GM18499 (cell line): Measurements from ENCODE around the gene RRAGD.

ENCODE experiments used
- ATAC-seq: cut with Tn5 transposase; IDR thresholded peaks from one replicate; pipeline ENCODE4 v1.9.1; 2021; ENCODE audit warnings: moderate number of reproducible peaks; ENCODE audit not compliant: insufficient read depth, unreplicated experiment

RRAGD gene

DNA sequence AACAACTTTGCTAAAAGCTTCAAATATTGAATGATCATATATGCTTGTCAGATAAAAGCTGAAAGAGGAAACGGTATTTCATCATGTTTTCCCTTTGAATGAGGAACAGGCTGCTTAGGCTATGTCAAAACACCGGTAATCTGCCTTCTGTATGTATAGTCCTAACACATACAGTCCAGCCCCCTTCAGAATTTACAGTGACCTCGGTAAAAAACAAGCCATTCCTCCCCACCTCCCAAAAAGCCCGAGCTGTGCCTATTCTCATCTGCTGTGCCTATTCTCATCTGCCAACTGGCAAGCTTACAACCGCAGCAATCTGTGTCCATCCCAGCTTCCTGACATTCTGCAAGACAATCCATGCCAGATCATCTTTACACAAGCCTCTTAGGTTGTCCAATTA lies 32.8 kb downstream of the RRAGD start:
- no peak for ATAC-seq

DNA sequence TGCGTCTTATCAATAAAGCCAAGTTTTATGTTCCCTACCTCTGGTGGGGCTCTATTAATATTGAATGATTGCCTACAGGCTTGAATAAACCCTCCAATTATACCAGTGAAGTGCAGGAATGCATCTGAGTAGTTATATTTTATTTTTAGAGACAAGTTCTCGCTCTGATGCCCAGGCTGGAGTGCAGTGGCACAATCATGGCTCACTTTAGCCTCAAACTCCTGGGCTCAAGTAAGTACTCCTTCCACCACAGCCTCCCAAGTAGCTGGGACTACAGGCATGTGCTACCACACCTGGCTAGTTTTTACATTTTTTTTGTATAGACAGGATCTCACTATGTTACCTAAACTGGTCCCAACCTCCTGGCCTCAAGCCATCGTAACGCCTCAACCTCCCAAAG lies 33.4 kb downstream of the RRAGD start:
- ATAC-seq: no peak

DNA sequence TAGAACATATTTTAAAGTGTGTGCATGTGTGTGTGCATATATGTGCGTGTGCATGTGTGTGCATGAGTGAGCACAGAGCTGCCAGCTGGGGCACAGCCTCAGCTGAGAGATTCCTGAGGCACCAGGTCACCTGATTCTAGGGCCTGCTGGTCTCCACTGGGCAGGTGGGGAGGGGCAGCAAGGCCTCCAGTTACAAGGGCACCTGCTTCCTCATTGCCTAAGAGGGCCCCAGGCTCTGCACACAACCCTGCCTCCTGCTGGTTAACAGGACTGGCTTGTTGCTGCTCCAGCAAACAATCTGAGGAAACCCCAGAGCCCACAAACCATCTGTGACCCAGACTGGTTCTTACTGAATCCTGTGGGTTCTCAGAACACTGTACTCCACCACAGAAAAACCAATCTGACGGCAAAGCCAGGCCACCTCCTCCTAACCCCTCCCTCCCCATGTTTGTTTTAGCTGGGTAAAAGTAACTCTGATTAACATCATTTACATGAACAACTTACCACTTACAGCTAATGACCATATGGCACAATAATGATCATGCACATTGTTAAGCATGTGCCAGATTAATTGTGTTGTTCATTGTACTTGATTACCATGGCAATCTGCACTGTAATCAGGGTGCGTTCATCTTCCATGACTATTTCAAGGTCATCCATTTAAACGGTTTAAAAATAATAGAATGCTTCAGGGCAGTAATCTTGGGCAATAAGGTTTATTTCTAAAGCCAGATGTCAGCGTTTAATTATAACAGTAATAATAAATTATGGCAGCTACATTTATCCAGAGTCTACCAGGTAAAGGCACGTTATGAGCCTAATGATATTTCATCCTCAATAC lies 36.4 kb downstream of the RRAGD start:
- peak; percentile 70 for ATAC-seq

- peak; percentile 44 for ATAC-seq
These were observed 39.6 kb downstream of the RRAGD start for GRCh38 chr6:89372506-89372901.

GRCh38 chr6:89371849-89372505 lies 40.1 kb downstream of the RRAGD start:
- ATAC-seq: peak; percentile 37

DNA sequence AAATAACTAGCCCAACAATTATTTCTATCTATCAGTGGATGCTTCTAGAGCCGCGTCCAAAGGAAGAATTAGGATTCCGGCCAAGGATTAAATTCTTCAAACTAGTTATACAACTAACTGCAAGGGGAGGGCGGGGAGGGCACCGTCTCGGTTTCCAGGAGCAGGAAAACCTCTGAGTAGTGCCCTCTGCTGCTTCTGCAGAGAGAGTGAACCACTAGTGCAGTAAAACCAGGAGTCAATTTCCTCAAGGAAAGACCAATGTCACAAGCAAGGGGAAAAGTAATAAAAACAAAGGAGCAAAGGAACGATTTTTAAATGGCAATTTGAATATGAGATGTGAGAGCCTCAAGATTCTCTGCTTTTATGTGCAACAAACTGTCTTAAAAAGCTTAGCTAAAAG lies 43.1 kb downstream of the RRAGD start:
- no peak for ATAC-seq

DNA sequence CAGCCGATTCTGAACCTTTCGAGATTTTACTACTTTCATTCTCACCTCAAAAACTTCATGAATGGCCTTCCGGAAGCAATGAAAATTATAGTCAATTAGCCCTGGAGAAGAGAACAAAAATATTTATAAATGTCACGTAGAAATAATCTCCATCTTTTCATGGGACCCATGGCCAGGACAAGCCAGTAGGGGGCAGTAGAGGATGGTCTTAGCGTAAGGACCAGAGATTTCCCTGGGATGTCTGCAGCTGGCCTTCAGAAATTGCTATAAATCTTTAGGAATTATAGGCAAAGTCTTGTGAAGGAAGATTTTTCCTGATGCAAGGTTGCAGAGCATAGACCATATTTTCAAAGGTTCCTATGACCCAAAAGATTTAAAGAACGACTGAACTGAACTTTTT lies 44.0 kb downstream of the RRAGD start:
- no peak for ATAC-seq

DNA sequence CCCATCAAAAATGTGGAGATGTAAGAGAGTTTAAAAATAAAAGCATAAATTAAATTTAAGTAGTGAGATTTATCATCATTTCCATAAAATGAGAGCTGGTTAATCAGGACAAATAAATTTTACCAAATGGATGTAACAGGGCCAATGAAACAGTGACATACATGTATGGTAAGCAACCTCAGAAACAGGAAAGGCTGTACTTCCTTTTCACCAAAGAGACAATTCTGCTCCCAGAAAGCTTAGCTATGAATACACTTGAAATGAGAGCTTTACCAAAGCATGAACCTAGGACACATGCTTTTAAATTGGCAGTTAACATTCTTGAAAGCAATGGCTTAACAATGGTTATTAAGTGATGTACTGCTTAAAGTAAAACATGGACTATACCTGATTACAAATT lies 47.5 kb downstream of the RRAGD start:
- ATAC-seq: no peak

GRCh38 chr6:89361171-89361570 lies 50.9 kb downstream of the RRAGD start:
- ATAC-seq: no peak

DNA sequence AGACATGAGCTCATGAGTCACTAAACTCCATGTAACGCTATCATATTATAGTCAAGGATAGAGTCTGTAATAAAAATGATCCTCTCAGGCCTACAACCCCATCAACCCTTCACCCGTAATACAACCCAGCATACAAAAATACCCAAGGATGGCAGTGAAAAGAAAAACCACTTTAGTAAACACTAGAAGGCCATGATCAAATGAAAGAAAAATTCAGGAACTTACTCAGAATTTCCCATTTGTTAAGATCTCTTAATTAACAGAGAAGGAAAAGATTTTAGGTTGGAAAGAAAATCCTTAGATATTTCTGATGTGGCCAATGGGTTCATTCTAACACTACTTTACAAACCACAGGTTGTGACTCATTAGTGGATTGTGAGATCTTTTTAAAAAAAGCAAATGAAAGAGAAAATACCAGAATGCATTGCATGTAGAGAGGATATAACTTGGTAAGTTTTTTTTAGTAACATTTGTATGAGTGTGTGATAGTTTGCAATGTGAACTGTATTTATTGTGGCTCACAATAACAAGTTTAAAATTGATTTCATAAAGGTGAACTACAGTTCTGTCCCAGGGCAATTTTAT lies 51.6 kb downstream of the RRAGD start:
- peak; percentile 42 for ATAC-seq

DNA sequence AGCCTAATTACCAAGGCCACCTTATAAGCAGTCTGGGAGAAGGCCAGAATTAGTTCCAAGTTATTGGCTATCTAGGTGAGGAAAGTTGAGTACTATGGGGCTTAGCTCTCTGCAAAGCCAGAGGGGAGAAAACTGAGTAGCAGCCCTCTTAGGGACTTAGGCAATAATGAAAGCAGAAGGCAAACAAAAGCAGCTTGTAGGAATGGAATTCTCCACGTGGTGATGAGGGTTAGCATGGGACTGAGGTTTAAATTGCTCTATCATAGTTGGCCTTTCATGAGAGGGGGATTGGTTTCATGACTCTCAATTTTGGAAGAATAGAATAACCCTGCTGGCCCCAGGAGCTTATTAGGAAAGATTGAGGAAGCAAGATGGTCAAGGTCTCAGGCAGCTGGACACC lies 52.5 kb downstream of the RRAGD start:
- no peak for ATAC-seq

- peak; percentile 40 for ATAC-seq
These were observed 54.7 kb downstream of the RRAGD start for GRCh38 chr6:89357390-89357789.

GRCh38 chr6:89356642-89357170 lies 55.4 kb downstream of the RRAGD start:
- ATAC-seq: no peak

GRCh38 chr6:89355511-89356194 lies 56.4 kb downstream of the RRAGD start:
- no peak for ATAC-seq

GRCh38 chr6:89353702-89354392 lies 58.2 kb downstream of the RRAGD start:
- no peak for ATAC-seq

DNA sequence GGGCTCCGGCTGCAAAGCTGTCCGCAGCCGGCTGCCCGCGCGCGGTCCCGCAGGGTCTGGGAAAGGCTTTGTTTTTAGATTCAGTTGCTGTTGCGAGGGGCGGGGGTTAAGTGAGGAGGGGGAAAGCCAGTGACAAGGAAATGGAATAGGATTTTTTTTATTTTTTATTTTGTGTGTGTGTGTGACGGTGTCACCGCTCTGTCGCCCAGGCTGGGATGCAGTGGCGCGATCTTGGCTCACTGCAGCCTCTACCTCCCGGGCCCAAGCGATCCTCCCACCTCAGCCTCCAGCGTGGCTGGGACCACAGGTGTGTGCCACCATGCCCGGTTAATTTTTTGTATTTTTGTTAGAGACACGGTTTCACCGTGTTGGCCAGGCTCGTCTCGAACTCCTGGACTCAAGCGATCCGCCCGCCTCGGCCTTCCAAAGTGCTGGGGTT lies 58.9 kb downstream of the RRAGD start:
- ATAC-seq: no peak

- ATAC-seq: no peak
These were observed 59.6 kb downstream of the RRAGD start, which contains the start of gene UBE2J1 for GRCh38 chr6:89352278-89353117. Gene UBE2J1, minus strand, starts transcription at chr6:89352722. Its CDS starts 153 bp downstream, at chr6:89352569.

GRCh38 chr6:89351671-89352277 lies 60.3 kb downstream of the RRAGD start:
- ATAC-seq: no peak
